ENCODE results near the gene LMCD1. TPM values are rescaled to one million over a fixed set of nuclear protein-coding genes. Genes with fewer than 3 reads are reported as not detected.

LMCD1 gene
- total and polyA plus RNA-seq, 2 of the 8 experiments (the other 6 are each of a cell fraction or from before 2014, with no cell fraction given) = 12.3 to 26.5 TPM

GRCh38 chr3:8474991-8475390 lies 26.6 kb upstream of the LMCD1 start:
- DNase-seq (ENCODE audit: low read depth in 1 of 2, low spot score in 2 of 2) (no peak), FAIRE-seq (no peak)
- H3K56ac ChIP-seq (replicated peaks; ENCODE audit: insufficient read length, low read depth, low read length) = no peak overlapping the region
- ChIA-PET POLR2A (ENCODE audit: partially characterized antibody) (no interaction called here), CTCF (ENCODE audit: partially characterized antibody) (interaction anchor here (1.4 kb wide), 1 partner anchor 81 kb away, joined by 4 read pairs; no protein-coding TSS in a partner anchor)
- H3K4me2 ChIP-seq (ENCODE audit: insufficient read depth in 1 of 2, low read depth in 2 of 2, low read length in 2 of 2) = no peak overlapping the region
- no peak overlapping the region for H4K5ac ChIP-seq (ENCODE audit: insufficient read length, low read depth, low read length)
- H3K18ac ChIP-seq (ENCODE audit: extremely low read depth, low read length) = no peak overlapping the region
- H3K79me2 ChIP-seq (ENCODE audit: control insufficient read depth in 1 of 2, insufficient read depth in 2 of 2, low read length in 2 of 2) = 0 out of 4 replicates have a peak, but pooled peaks cover 0 to 3% of the 10 kb centered on the region in 2 experiments
- no peaks in the 10 kb centered on the region for H3K27me3 ChIP-seq (replicated peaks in 1 of 4; ENCODE audit: control insufficient read depth in 3 of 4, extremely low read depth in 1 of 4, insufficient read depth in 3 of 4, low read length in 3 of 4)
- no peak overlapping the region for H2AK5ac ChIP-seq (ENCODE audit: low read depth, low read length)
- no peak for TF ChIP-seq SAP30 (IDR thresholded peaks at IDR 0.05; ENCODE audit: insufficient read depth, insufficient replicate concordance, low read length)
- no peak for TF ChIP-seq NANOG (IDR thresholded peaks at IDR 0.05; ENCODE audit: insufficient read depth, low read depth, low read length, poor library complexity, severe bottlenecking)
- TF ChIP-seq EP300 (IDR thresholded peaks at IDR 0.05; ENCODE audit: borderline replicate concordance in 1 of 2, low read depth in 2 of 2, low read length in 2 of 2) = no peak
- no peak for TF ChIP-seq SP2 (IDR thresholded peaks at IDR 0.05; ENCODE audit: low read length)
- no peak for TF ChIP-seq RNF2 (IDR thresholded peaks at IDR 0.05; ENCODE audit: borderline replicate concordance, low read depth, low read length, missing control alignments, poor library complexity, severe bottlenecking)
- no peak for TF ChIP-seq PHF8 (conservative IDR thresholded peaks at IDR 0.05; ENCODE audit: low read depth, low read length)
- TF ChIP-seq TAF1 (IDR thresholded peaks at IDR 0.05; ENCODE audit: low read depth, low read length) = no peak
- no peak for TF ChIP-seq MAFK (IDR thresholded peaks at IDR 0.05; ENCODE audit: low read depth, low read length)
- TF ChIP-seq BRCA1 (IDR thresholded peaks at IDR 0.05; ENCODE audit: low read depth, low read length) = no peak
- no peak for TF ChIP-seq BCL11A (IDR thresholded peaks at IDR 0.05; ENCODE audit: low read depth in 2 of 2, low read length in 2 of 2)
- H4K20me1 ChIP-seq (replicated peaks in 1 of 2; ENCODE audit: control insufficient read depth in 1 of 2, insufficient read depth in 2 of 2, low read length in 2 of 2) = no peaks in the 10 kb centered on the region
- no peak overlapping the region for H3K27ac ChIP-seq (ENCODE audit: low read depth, low read length)
- H2BK15ac ChIP-seq (ENCODE audit: low read length) = no peak overlapping the region
- no peak overlapping the region for H2BK5ac ChIP-seq (ENCODE audit: low read depth, low read length)
- no peak overlapping the region for H4K8ac ChIP-seq (ENCODE audit: extremely low read depth, insufficient read depth, low read length)
- no peak overlapping the region for H2BK12ac ChIP-seq (ENCODE audit: low read depth, low read length)
- no peak overlapping the region for H2BK120ac ChIP-seq (replicated peaks; ENCODE audit: low read depth, low read length)
- no peaks in the 10 kb centered on the region for H3K23me2 ChIP-seq (ENCODE audit: low read depth, low read length)
- H3K9me3 ChIP-seq (ENCODE audit: insufficient read depth in 2 of 2, low read depth in 1 of 2, low read length in 1 of 2) = no peaks in the 10 kb centered on the region
- no peak overlapping the region for H3K23ac ChIP-seq (ENCODE audit: insufficient read length)
- H4K91ac ChIP-seq (replicated peaks; ENCODE audit: insufficient read length, low read length) = no peak overlapping the region
- no peak overlapping the region for H3K4ac ChIP-seq (replicated peaks; ENCODE audit: insufficient read length, low read depth, low read length)
- no peak overlapping the region for H2AFZ ChIP-seq (ENCODE audit: low read length)
- WGBS, 2 experiments (ENCODE audit: extremely low coverage in 1 of 2, insufficient coverage in 1 of 2, insufficient read length in 1 of 2, insufficient replicate concordance in 2 of 2, low coverage in 1 of 2, low lambda C conversion rate in 2 of 2, missing lambda C conversion rate in 1 of 2) = 87% methylated on average over 2 of the region's 2 CpGs; no CpG with 5 or more reads in 1 of the 2 experiments
- H3K14ac ChIP-seq (ENCODE audit: insufficient read length) = no peak overlapping the region
- H3K36me3 ChIP-seq (ENCODE audit: control insufficient read depth in 2 of 4, insufficient read depth in 4 of 4, low read length in 3 of 4) = no peaks in the 10 kb centered on the region
- no peak overlapping the region for H3K9ac ChIP-seq (replicated peaks in 1 of 4; ENCODE audit: extremely low read depth in 1 of 4, low read depth in 3 of 4, low read length in 3 of 4)
- H3K4me3 ChIP-seq (ENCODE audit: extremely low read depth in 1 of 4, insufficient read depth in 2 of 4, low read depth in 3 of 4, low read length in 4 of 4) = no peak overlapping the region
- no peaks in the 10 kb centered on the region for H3K79me1 ChIP-seq (ENCODE audit: low read depth, low read length)
- H2BK20ac ChIP-seq (ENCODE audit: low read length) = no peak overlapping the region
- peaks cover 0 to 4% (median 2%) of the 10 kb centered on the region in 4 experiments; a peak in 2 of 7 replicates for H3K4me1 ChIP-seq (replicated peaks in 1 of 4; ENCODE audit: control insufficient read depth in 3 of 4, insufficient read depth in 4 of 4, low read length in 3 of 4)

Measured in H1 (cell line).